HG02970 (cell line): ENCODE measurements around the gene CIAO3.
"Not testable (repeated sequence)": the region's sequence is repeated elsewhere in the genome, so short reads cannot be mapped to it uniquely, and the experiment has no call there.

ENCODE experiments used
- ATAC-seq: cut with Tn5 transposase; IDR thresholded peaks from one replicate; pipeline ENCODE4 v1.9.1; 2021; ENCODE audit warnings: mild to moderate bottlenecking, moderate library complexity, moderate number of reproducible peaks; ENCODE audit not compliant: unreplicated experiment, low FRiP score

CIAO3 gene

GRCh38 chr16:714558-715476 is 26.0 kb downstream of the CIAO3 start, which contains the start of gene METRN:
METRN (plus strand) TSS chr16:715118; CDS start chr16:715290, 172 bp downstream.
- ATAC-seq, result peak; percentile 52

- no peak for ATAC-seq
These were observed 26.7 kb downstream of the CIAO3 start for GRCh38 chr16:714079-714478.

DNA sequence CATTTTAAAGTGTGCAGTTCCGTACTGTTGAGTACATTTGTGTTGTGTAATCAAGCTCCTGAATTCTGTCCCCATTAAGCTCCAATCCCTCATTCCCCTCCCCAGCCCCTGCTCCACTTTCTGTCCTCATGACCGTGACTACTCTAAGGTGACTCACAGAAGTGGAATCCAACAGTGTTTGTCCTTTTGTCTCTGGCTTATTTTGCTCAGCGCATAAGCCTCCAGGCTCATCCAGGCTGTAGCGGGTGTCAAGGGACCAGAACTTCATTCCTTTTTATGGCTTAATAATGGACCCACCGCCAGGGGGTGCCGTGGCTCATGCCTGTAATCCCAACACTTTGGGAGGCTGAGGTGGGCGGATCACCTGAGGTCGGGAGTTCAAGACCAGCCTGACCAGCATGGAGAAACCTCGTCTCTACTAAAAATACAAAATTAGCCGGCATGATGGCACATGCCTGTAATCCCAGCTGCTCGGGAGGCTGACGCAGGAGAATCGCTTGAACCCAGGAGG is 28.0 kb downstream of the CIAO3 start:
- not testable (repeated sequence) for ATAC-seq

GRCh38 chr16:711548-712320 is 29.1 kb downstream of the CIAO3 start:
- no peak for ATAC-seq

DNA sequence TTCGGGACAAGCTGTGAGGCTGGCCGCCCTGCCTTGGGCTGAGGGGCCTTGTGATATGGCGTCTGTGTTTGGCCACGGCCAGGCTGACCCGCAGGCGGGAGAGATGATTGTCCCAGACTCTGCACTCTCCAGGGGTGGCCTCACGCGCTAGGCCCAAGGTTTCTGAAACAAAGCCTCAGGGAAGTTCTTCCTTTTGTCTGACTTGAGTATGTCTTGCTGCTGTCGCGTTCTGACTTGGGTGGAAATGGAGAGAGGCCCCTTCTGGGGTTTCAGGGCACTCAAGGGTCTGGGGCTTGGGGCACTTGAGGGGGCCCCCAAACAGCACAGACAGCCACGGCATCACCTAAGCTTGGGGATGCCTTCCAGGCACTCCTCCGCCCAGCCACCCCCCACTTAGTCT is 29.7 kb downstream of the CIAO3 start:
- ATAC-seq, result no peak

DNA sequence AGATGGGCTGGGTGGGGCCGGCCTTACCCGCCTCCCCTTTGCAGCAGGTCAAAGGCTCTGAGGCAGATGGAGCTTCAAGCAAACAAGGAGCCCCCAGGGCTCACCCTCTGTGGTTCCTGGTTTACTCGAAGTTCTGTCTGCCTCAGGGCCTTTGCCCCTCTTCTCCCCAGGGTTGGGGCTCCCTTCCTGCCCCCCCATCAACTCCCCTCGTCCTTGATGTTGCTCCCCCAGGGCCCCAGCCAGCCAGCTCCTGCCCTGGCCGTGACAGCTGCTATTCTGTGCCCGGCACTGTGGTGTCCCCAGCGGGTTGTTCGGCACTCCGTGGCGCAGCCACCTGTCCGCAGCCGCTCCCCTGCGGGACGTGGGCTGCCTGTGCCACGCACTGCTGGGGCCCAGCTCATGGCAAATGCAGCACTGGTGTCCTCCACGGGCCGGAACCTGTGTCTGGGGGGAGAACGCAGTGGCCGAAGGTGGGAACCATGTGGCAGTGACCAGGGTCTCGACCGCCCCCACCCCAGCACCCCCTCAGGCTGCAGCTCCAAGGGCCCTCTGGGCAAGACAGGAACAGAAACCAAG is 30.2 kb downstream of the CIAO3 start:
- ATAC-seq, result no peak

GRCh38 chr16:709566-710499 is 31.0 kb downstream of the CIAO3 start:
- no peak for ATAC-seq

GRCh38 chr16:708959-709358 is 31.8 kb downstream of the CIAO3 start:
- no peak for ATAC-seq

- no peak for ATAC-seq
These were observed 32.8 kb downstream of the CIAO3 start for GRCh38 chr16:708019-708418.

DNA sequence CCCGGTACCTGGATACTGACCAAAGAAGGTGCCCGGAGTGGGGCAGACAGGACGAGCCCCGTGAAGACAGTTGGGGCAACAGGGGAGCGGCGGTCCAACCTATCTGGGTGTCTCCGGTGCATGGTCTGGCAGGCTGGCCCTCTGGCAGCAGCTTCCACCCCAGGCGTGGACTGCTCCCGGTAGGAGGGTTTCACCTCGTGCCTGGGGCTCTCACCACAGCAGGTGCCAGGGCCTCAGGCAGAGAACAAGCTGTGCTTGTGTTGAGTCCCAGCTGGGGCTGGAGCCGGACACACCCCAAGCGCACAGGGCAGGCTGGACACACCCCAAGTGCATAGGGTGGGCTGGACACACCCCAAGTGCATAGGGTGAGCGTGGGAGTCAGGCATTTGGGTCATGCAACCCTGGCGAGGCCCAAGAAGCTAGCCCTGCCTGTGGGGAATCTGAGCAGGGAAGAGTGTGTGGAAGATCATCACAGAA is 33.7 kb downstream of the CIAO3 start:
- no peak for ATAC-seq

GRCh38 chr16:706189-707061 is 34.4 kb downstream of the CIAO3 start:
- ATAC-seq, result no peak

GRCh38 chr16:705431-706188 is 35.2 kb downstream of the CIAO3 start, which contains the start of gene FBXL16:
FBXL16 (minus strand) TSS chr16:705801; CDS start chr16:697405, 8,396 bp downstream.
- ATAC-seq, result no peak

- no peak for ATAC-seq
These were observed 36.0 kb downstream of the CIAO3 start for GRCh38 chr16:704552-705380.

DNA sequence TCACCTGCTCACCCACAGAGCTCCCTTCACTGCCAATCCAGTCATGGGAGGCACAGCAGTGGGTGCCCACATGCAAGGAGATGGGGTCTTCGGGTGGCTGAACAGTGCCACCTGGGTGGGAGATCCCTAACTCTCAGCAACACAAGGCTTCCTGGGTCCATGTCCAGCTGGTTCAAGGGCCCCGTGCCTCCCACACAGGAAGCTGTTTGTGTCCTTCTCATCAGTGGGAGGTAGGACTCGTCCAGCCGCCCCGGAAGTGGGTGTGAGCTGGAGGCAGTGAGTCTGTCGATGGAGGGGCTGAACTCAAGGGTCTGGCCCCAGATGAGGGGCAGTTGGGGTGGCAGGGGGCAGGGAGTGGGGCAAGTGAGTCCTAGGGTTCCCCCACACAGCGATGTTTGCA is 36.8 kb downstream of the CIAO3 start:
- no peak for ATAC-seq

- ATAC-seq, result no peak
These were observed 37.4 kb downstream of the CIAO3 start for GRCh38 chr16:703406-703805.

DNA sequence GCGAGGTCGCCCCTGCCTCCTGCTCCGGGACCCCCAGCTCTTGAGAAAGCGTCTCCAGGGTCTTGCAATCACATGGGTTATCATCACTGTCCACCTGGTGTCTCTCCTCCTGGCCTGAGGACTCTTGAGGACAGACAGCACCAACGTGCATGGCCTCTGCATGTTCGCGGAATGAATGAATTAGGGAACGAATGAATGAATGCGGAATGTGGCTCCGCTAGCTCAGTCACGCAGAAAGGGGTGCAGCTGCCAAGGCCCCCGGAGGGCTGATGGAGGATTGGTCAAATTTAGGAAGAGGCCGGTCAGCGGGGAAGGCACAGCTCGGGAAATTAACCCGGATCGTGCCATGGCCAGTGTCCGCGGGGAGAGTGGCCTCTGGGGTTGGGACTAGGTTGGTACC is 38.5 kb downstream of the CIAO3 start:
- no peak for ATAC-seq
